Activated naive CD4-positive, alpha-beta T cell treated with anti-CD3 and anti-CD28 coated beads, Interleukin-2, amount 50 U/mL, for 24 hours (primary cell): ENCODE data around the gene CORO7.

Experiments used
- H3K27ac Mint-ChIP-seq: one replicate; pipeline ENCODE4 v1.8.0; 2021; ENCODE audit warnings: mild to moderate bottlenecking, mixed read lengths
- H3K27me3 Mint-ChIP-seq: one replicate; pipeline ENCODE4 v1.8.0; 2021; ENCODE audit warnings: mixed read lengths
- H3K36me3 Mint-ChIP-seq: one replicate; pipeline ENCODE4 v1.8.0; 2021; ENCODE audit warnings: mixed read lengths
- H3K4me1 Mint-ChIP-seq: one replicate; pipeline ENCODE4 v1.8.0; 2021; ENCODE audit warnings: mixed read lengths
- H3K4me3 Mint-ChIP-seq: one replicate; pipeline ENCODE4 v1.8.0; 2021; ENCODE audit warnings: mild to moderate bottlenecking, mixed read lengths
- H3K9me3 Mint-ChIP-seq: one replicate; pipeline ENCODE4 v1.8.0; 2021; ENCODE audit warnings: mixed read lengths

The CORO7 gene

GRCh38 chr16:4393240-4393600, 23.2 kb downstream of the CORO7 start:
- Mint-ChIP-seq H3K27me3 (no peaks in the 10 kb centered on the region), H3K27ac (no peak overlapping the region), H3K9me3 (no peaks in the 10 kb centered on the region), H3K36me3 (peaks cover 3% of the 10 kb centered on the region), H3K4me1 (peaks cover 4% of the 10 kb centered on the region), H3K4me3 (no peak overlapping the region)

- Mint-ChIP-seq H3K27me3 (no peaks in the 10 kb centered on the region), H3K36me3 (peaks cover 3% of the 10 kb centered on the region), H3K4me3 (no peak overlapping the region), H3K9me3 (no peaks in the 10 kb centered on the region), H3K27ac (no peak overlapping the region), H3K4me1 (peaks cover 4% of the 10 kb centered on the region)
Measured at GRCh38 chr16:4392382-4393239, 23.8 kb downstream of the CORO7 start.

- no peaks in the 10 kb centered on the region for H3K27me3 Mint-ChIP-seq
- no peaks in the 10 kb centered on the region for H3K9me3 Mint-ChIP-seq
- peaks cover 4% of the 10 kb centered on the region for H3K4me1 Mint-ChIP-seq
- H3K4me3 Mint-ChIP-seq = no peak overlapping the region
- peaks cover 3% of the 10 kb centered on the region for H3K36me3 Mint-ChIP-seq
- no peak overlapping the region for H3K27ac Mint-ChIP-seq
Measured at GRCh38 chr16:4391631-4392381, 24.6 kb downstream of the CORO7 start.

- peaks cover 2% of the 10 kb centered on the region for H3K36me3 Mint-ChIP-seq
- H3K4me1 Mint-ChIP-seq = peaks cover 2% of the 10 kb centered on the region
- no peak overlapping the region for H3K4me3 Mint-ChIP-seq
- no peaks in the 10 kb centered on the region for H3K27me3 Mint-ChIP-seq
- no peaks in the 10 kb centered on the region for H3K9me3 Mint-ChIP-seq
- no peak overlapping the region for H3K27ac Mint-ChIP-seq
Measured at GRCh38 chr16:4390266-4391260, 25.8 kb downstream of the CORO7 start.

GRCh38 chr16:4389051-4389955, 27.1 kb downstream of the CORO7 start:
- Mint-ChIP-seq H3K27me3 (no peaks in the 10 kb centered on the region), H3K27ac (no peak overlapping the region), H3K36me3 (no peaks in the 10 kb centered on the region), H3K4me3 (no peak overlapping the region), H3K9me3 (no peaks in the 10 kb centered on the region), H3K4me1 (no peaks in the 10 kb centered on the region)

GRCh38 chr16:4388271-4389021, 27.9 kb downstream of the CORO7 start:
- Mint-ChIP-seq H3K4me3 (no peak overlapping the region), H3K27me3 (no peaks in the 10 kb centered on the region), H3K9me3 (no peaks in the 10 kb centered on the region), H3K27ac (no peak overlapping the region), H3K36me3 (no peaks in the 10 kb centered on the region), H3K4me1 (no peaks in the 10 kb centered on the region)

GRCh38 chr16:4387781-4388180, 28.6 kb downstream of the CORO7 start:
- no peaks in the 10 kb centered on the region for H3K36me3 Mint-ChIP-seq
- H3K4me1 Mint-ChIP-seq = no peaks in the 10 kb centered on the region
- no peaks in the 10 kb centered on the region for H3K27me3 Mint-ChIP-seq
- no peak overlapping the region for H3K4me3 Mint-ChIP-seq
- H3K27ac Mint-ChIP-seq = no peak overlapping the region
- H3K9me3 Mint-ChIP-seq = no peaks in the 10 kb centered on the region

- H3K4me3 Mint-ChIP-seq = no peak overlapping the region
- H3K9me3 Mint-ChIP-seq = no peaks in the 10 kb centered on the region
- no peaks in the 10 kb centered on the region for H3K27me3 Mint-ChIP-seq
- no peak overlapping the region for H3K27ac Mint-ChIP-seq
- no peaks in the 10 kb centered on the region for H3K4me1 Mint-ChIP-seq
- H3K36me3 Mint-ChIP-seq = no peaks in the 10 kb centered on the region
Measured at GRCh38 chr16:4386951-4387565, 29.3 kb downstream of the CORO7 start.

- H3K27me3 Mint-ChIP-seq = no peaks in the 10 kb centered on the region
- no peaks in the 10 kb centered on the region for H3K36me3 Mint-ChIP-seq
- H3K27ac Mint-ChIP-seq = no peak overlapping the region
- H3K4me3 Mint-ChIP-seq = no peak overlapping the region
- no peaks in the 10 kb centered on the region for H3K4me1 Mint-ChIP-seq
- H3K9me3 Mint-ChIP-seq = no peaks in the 10 kb centered on the region
Measured at GRCh38 chr16:4386451-4386805, 30.0 kb downstream of the CORO7 start.

- no peaks in the 10 kb centered on the region for H3K36me3 Mint-ChIP-seq
- H3K4me3 Mint-ChIP-seq = no peak overlapping the region
- H3K9me3 Mint-ChIP-seq = no peaks in the 10 kb centered on the region
- no peaks in the 10 kb centered on the region for H3K4me1 Mint-ChIP-seq
- no peaks in the 10 kb centered on the region for H3K27me3 Mint-ChIP-seq
- H3K27ac Mint-ChIP-seq = no peak overlapping the region
Measured at GRCh38 chr16:4385789-4386450, 30.5 kb downstream of the CORO7 start.

GRCh38 chr16:4385066-4385788, 31.2 kb downstream of the CORO7 start:
- Mint-ChIP-seq H3K4me1 (no peaks in the 10 kb centered on the region), H3K27ac (no peak overlapping the region), H3K4me3 (no peak overlapping the region), H3K36me3 (no peaks in the 10 kb centered on the region), H3K27me3 (no peaks in the 10 kb centered on the region), H3K9me3 (no peaks in the 10 kb centered on the region)

- Mint-ChIP-seq H3K9me3 (no peaks in the 10 kb centered on the region), H3K4me1 (no peaks in the 10 kb centered on the region), H3K4me3 (no peak overlapping the region), H3K27me3 (no peaks in the 10 kb centered on the region), H3K27ac (no peak overlapping the region), H3K36me3 (no peaks in the 10 kb centered on the region)
Measured at GRCh38 chr16:4384509-4384942, 31.9 kb downstream of the CORO7 start.
